ENCODE data around the gene DHTKD1.

- TF ChIP-seq POLR2A (IDR thresholded peaks at IDR 0.05) (no peak), POLR2AphosphoS5 (IDR thresholded peaks at IDR 0.05) (no peak), CTCF (IDR thresholded peaks at IDR 0.05) (no peak)
These were observed 42.8 kb downstream of the DHTKD1 start for GRCh38 chr10:12111528-12111927.

Measured in breast epithelium (tissue), 3 donors.